Loucy (cell line): Measurements from ENCODE around the gene ROBO4.

Experiments
- H2AFZ ChIP-seq: fragments of 200-600 bp; sonication (generic); 2 replicates; pipeline ENCODE4 v1.6.0; 2016; ENCODE audit warnings: antibody characterized with exemption, mild to moderate bottlenecking, low read length, moderate library complexity
- H3F3A ChIP-seq: fragments of 200-600 bp; 2 replicates; pipeline ENCODE4 v1.6.0; 2016; ENCODE audit warnings: antibody characterized with exemption, low read depth, mild to moderate bottlenecking
- H3K27me3 ChIP-seq: fragments of 200-600 bp; sonication (generic); 2 replicates; pipeline ENCODE4 v1.6.1; 2014; ENCODE audit warnings: low read length, mild to moderate bottlenecking; ENCODE audit not compliant: insufficient read depth, poor library complexity, severe bottlenecking
- H3K36me3 ChIP-seq: fragments of 200-600 bp; sonication (generic); 2 replicates; pipeline ENCODE4 v1.6.1; 2016; ENCODE audit warnings: low read length; ENCODE audit not compliant: insufficient read depth
- H3K4me1 ChIP-seq: fragments of 200-600 bp; sonication (generic); 2 replicates; pipeline ENCODE4 v1.5.1; 2014; ENCODE audit warnings: low read length, mild to moderate bottlenecking; ENCODE audit not compliant: insufficient read depth, poor library complexity, severe bottlenecking
- H3K4me2 ChIP-seq: fragments of 200-600 bp; sonication (generic); 2 replicates; pipeline ENCODE4 v1.6.0; 2014; ENCODE audit warnings: antibody characterized with exemption, low read length, low read depth, mild to moderate bottlenecking; ENCODE audit not compliant: poor library complexity, severe bottlenecking
- H3K4me3 ChIP-seq: fragments of 200-600 bp; sonication (generic); 2 replicates; pipeline ENCODE4 v1.5.1; 2014; ENCODE audit warnings: low read length, mild to moderate bottlenecking, mixed read lengths; ENCODE audit not compliant: poor library complexity, severe bottlenecking
- H3K79me2 ChIP-seq: fragments of 200-600 bp; sonication (generic); 2 replicates; pipeline ENCODE4 v1.6.1; 2014; ENCODE audit warnings: low read length; ENCODE audit not compliant: insufficient read depth
- H3K9ac ChIP-seq: fragments of 200-600 bp; sonication (generic); 2 replicates; pipeline ENCODE4 v1.6.0; 2014; ENCODE audit warnings: mild to moderate bottlenecking, low read depth, low read length, moderate library complexity; ENCODE audit not compliant: poor library complexity, severe bottlenecking
- H3K9me2 ChIP-seq: fragments of 200-600 bp; sonication (generic); replicated peaks from 2 replicates; pipeline ENCODE4 v1.6.1; 2016; ENCODE audit warnings: low read depth, low read length, mixed read lengths
- H3K9me3 ChIP-seq: fragments of 200-600 bp; sonication (generic); 2 replicates; pipeline ENCODE4 v1.6.1; 2014; ENCODE audit warnings: mild to moderate bottlenecking, antibody characterized with exemption, low read length, low read depth; ENCODE audit not compliant: insufficient read depth
- H4K20me1 ChIP-seq: fragments of 200-600 bp; sonication (generic); 2 replicates; pipeline ENCODE4 v1.6.0; 2014; ENCODE audit warnings: antibody characterized with exemption, low read length, mild to moderate bottlenecking; ENCODE audit not compliant: insufficient read depth, poor library complexity, severe bottlenecking
- CTCF ChIP-seq: fragments of 200-600 bp; sonication (generic); conservative IDR thresholded peaks from 2 replicates; pipeline ENCODE4 v1.5.1; 2014; ENCODE audit warnings: mild to moderate bottlenecking, antibody characterized with exemption, low read length
- EZH2phosphoT487 ChIP-seq: fragments of 200-600 bp; IDR thresholded peaks from 2 replicates; pipeline ENCODE4 v1.6.1; 2018; ENCODE audit warnings: antibody characterized with exemption, mild to moderate bottlenecking, moderate library complexity, borderline replicate concordance

The ROBO4 gene

DNA sequence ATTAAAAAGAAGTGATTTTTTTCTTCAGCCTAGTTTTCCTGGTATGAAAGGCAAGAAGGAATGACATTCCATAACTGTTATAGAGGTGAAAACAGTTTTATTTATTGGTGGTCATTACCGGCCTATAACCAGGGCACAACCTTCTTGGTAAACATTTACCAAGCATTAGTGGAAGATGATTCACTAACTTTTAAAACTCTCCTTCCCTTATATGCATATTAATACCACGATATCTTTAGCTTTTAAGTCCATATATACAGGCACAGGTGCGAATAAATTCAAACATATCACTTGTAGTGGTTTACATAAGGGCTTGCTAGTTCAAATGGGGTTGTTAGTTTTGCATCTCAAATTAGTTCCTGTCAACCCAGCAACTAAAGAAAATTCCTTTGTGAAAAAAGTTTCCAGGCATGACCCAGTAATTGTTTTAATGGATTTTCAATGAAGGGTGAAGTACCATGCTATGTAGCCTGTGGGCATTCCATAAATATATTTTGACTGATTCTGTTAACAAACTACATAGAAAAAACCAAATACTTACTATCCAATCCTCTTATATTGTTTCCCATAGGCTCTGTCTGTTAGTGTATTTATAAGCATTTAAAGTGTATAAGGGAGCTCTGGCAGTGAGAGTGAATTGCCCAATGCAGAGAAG, 63.0 kb downstream of the ROBO4 start:
- Histone ChIP-seq H3K4me2 (no peak overlapping the region), H4K20me1 (no peaks in the 10 kb centered on the region), H3K4me1 (peaks cover 10% of the 10 kb centered on the region), H3K9me3 (no peaks in the 10 kb centered on the region), H2AFZ (no peak overlapping the region), H3K36me3 (no peaks in the 10 kb centered on the region), H3F3A (no peaks in the 10 kb centered on the region), H3K27me3 (no peaks in the 10 kb centered on the region), H3K9ac (no peak overlapping the region), H3K79me2 (no peaks in the 10 kb centered on the region), H3K4me3 (no peak overlapping the region), H3K9me2 (no peaks in the 10 kb centered on the region)
- TF ChIP-seq CTCF (no peak), EZH2phosphoT487 (no peak)
